ENCODE data around the gene HMG20A.
"Not testable (repeated sequence)": the region's sequence is repeated elsewhere in the genome, so short reads cannot be mapped to it uniquely, and the experiment has no call there.

HMG20A gene

GRCh38 chr15:77406846-77407245 lies 13.8 kb upstream of the HMG20A start:
- no peak for DNase-seq (ENCODE audit: low read depth in 2 of 2)

- DNase-seq (ENCODE audit: low read depth in 2 of 2), result no peak
Observed at GRCh38 chr15:77409259-77410156, 11.2 kb upstream of the HMG20A start.

GRCh38 chr15:77410157-77410500 lies 10.6 kb upstream of the HMG20A start:
- not testable (repeated sequence) for DNase-seq (ENCODE audit: low read depth in 2 of 2)

GRCh38 chr15:77410701-77411618 lies 9.7 kb upstream of the HMG20A start:
- DNase-seq (ENCODE audit: low read depth in 2 of 2), result no peak

GRCh38 chr15:77411619-77411976 lies 9.1 kb upstream of the HMG20A start:
- no peak for DNase-seq (ENCODE audit: low read depth in 2 of 2)

- no peak for DNase-seq (ENCODE audit: low read depth in 2 of 2)
Observed at GRCh38 chr15:77412972-77413698, 7.6 kb upstream of the HMG20A start.

GRCh38 chr15:77413699-77414349 lies 6.9 kb upstream of the HMG20A start:
- no peak for DNase-seq (ENCODE audit: low read depth in 2 of 2)

GRCh38 chr15:77414789-77415442 lies 5.8 kb upstream of the HMG20A start:
- DNase-seq (ENCODE audit: low read depth in 2 of 2), result no peak

GRCh38 chr15:77415450-77416147 lies 5.1 kb upstream of the HMG20A start:
- DNase-seq (ENCODE audit: low read depth in 2 of 2), result no peak

- no peak for DNase-seq (ENCODE audit: low read depth in 2 of 2)
Observed at GRCh38 chr15:77416148-77416455, 4.6 kb upstream of the HMG20A start.

GRCh38 chr15:77416954-77417353 lies 3.7 kb upstream of the HMG20A start:
- DNase-seq (ENCODE audit: low read depth in 2 of 2), result no peak

- no peak for DNase-seq (ENCODE audit: low read depth in 2 of 2)
Observed at GRCh38 chr15:77417602-77418001, 3.1 kb upstream of the HMG20A start.

GRCh38 chr15:77418391-77418965 lies 2.2 kb upstream of the HMG20A start:
- DNase-seq (ENCODE audit: low read depth in 2 of 2), result no peak

- DNase-seq (ENCODE audit: low read depth in 2 of 2), result peak; percentile 36 to 52
Observed at GRCh38 chr15:77418966-77419835, 1.5 kb upstream of the HMG20A start.

GRCh38 chr15:77419836-77420609 lies 665 bp upstream of the HMG20A start, which contains the start of gene PEAK1:
Gene PEAK1, minus strand, starts transcription at chr15:77420104. Its CDS starts 238,178 bp downstream, at chr15:77181926.
- DNase-seq (ENCODE audit: low read depth in 2 of 2), result peak; percentile 99 to 100

- DNase-seq (ENCODE audit: low read depth in 2 of 2), result no peak
Observed at GRCh38 chr15:77421370-77421700, 647 bp downstream of the HMG20A start.

- DNase-seq (ENCODE audit: low read depth in 2 of 2), result no peak
Observed at GRCh38 chr15:77425104-77425503, 4.4 kb downstream of the HMG20A start.

- DNase-seq (ENCODE audit: low read depth in 2 of 2), result no peak
Observed at GRCh38 chr15:77426377-77426776, 5.7 kb downstream of the HMG20A start.
